ENCODE data around the gene SHISA7. TPM values are rescaled to one million over a fixed set of nuclear protein-coding genes. Genes with fewer than 3 reads are reported as not detected.
A peak's percentile ranks its signal among the peaks of the same experiment; 100 is the strongest.

SHISA7 gene
- total RNA-seq, 1 donor from 2014 or later = 0.25 TPM

DNA sequence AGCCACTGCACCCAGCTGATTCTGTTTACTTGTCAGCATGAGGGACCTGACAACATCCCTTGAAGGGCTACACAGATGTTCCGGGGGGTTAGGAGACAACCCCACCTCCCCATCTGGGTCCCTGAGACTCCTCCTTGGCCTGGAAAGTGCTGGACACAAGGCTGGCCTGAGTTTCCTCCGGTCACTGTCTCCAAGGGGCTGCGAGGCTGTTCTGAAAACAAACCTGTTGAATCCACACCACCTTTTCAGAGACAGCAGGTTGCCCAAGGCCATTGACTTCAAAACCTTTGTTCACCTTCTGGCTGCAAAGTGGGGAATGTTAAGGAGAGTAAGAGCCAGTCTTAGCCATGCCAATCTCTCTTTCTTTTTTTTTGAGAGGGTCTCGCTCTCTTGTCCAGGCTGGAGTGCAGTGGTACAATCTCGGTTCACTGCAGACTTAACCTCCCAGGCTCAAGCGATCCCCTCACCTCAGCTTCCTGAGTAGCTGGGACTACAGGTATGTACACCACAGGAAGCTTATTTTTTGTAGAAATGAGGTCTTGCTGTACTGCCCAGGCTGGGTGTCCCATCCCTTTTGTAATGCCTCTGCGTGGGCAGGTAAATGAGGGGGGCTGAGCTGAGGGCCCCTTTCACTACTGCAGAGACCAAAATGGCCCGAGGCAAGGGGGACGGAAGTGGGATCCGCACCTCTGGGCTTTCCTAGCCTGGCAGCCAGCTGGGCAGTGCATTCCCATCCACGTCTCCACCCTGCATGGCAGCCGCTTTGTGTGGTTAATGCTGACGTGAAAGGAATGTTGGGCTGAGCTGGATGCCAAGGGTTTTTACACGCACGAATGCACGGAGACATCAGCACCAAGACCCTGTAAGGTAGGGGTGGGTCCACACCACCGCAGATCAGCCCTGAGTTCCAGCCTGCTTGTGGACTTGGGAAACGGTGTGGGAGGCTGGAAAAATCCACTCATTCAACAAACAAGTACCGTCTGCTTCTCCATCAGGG lies 31.5 kb upstream of the SHISA7 start:
- no peak for DNase-seq (ENCODE audit: extremely low spot score in 2 of 2)
- intact Hi-C loops (cut with DNase I) = no loop called here
- H3K27ac ChIP-seq = peak overlapping the region; percentile 57
- no peaks in the 10 kb centered on the region for H3K36me3 ChIP-seq
- no peak for TF ChIP-seq CTCF (IDR thresholded peaks at IDR 0.05)
- TF ChIP-seq POLR2AphosphoS5 (IDR thresholded peaks at IDR 0.05; ENCODE audit: insufficient read depth in 1 of 2, low read depth in 1 of 2) = no peak
- TF ChIP-seq POLR2A (IDR thresholded peaks at IDR 0.05) = no peak
- H3K27me3 ChIP-seq = no peaks in the 10 kb centered on the region
- no peak overlapping the region for H3K4me3 ChIP-seq
- peaks cover 46% of the 10 kb centered on the region for H3K4me1 ChIP-seq
- no peaks in the 10 kb centered on the region for H3K9me3 ChIP-seq

DNA sequence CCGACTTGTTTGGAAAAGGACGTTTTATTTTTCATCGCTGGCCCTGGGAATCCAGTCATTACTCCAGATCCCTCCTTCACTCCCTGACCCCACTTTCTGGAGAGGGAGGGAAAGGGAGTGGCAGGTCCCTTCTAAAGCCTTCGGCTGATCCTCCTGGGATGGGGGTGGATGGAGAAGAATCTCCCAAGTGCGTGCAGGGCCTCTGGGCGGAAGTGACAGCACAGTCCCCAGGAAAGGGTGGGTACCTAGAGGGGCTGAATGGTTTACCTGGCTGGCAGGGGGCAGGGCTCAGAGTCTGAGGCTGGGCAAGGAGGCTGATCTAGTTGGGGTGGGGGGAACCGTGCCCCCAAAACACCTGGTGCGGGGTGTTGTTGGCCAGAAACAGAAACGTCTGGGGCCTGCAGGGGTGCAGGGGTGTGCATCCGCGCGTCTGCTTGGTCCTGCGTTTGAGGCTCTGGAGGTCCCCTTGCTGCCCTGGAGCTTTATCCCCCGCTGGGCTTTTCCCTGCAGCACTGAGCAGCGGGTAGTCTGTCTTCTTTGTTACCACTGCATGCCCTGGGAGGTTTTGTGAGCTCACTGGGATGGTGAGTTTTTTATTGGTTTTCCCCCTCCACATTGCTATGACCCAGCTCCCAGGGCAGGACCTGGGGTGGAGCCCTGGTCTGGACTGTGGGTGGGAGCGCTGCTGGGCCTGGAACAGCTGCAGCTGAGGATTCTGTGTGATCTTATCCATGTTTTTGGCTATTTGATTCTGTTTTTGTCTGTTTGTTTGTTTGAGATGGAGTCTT lies 30.3 kb upstream of the SHISA7 start:
- no peak for DNase-seq (ENCODE audit: extremely low spot score in 2 of 2)
- Histone ChIP-seq H3K27me3 (no peaks in the 10 kb centered on the region), H3K4me3 (no peak overlapping the region), H3K9me3 (no peaks in the 10 kb centered on the region), H3K36me3 (no peaks in the 10 kb centered on the region), H3K4me1 (peaks cover 46% of the 10 kb centered on the region), H3K27ac (peak overlapping the region; percentile 57)
- intact Hi-C loops (cut with DNase I) = no loop called here
- TF ChIP-seq POLR2A (IDR thresholded peaks at IDR 0.05) (no peak), CTCF (IDR thresholded peaks at IDR 0.05) (no peak), POLR2AphosphoS5 (IDR thresholded peaks at IDR 0.05; ENCODE audit: insufficient read depth in 1 of 2, low read depth in 1 of 2) (no peak)

DNA sequence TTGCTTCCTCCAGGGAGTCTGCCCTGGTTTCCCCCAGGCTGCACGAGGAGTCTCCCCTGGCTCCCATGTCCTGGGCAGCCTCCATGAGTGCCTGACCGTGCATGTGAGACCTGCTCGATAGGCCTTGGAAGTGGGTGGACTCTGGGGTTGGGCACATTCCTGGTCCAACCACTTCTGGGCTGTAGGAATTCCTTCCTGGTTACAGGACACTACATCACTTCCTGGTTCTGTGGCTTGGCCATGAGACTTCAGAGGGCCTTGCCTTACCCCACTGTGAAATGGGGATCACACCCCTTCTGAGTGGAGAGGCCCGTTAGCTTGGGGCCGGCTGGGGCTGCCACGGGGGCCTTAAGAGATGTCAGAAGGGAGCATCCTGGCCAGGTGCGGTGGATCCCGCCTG lies 29.4 kb upstream of the SHISA7 start:
- H3K27ac ChIP-seq = no peak overlapping the region

GRCh38 chr19:55471266-55471665 lies 28.2 kb upstream of the SHISA7 start:
- H3K36me3 ChIP-seq = no peaks in the 10 kb centered on the region
- H3K4me1 ChIP-seq = peaks cover 43% of the 10 kb centered on the region
- H3K27ac ChIP-seq = no peak overlapping the region
- H3K27me3 ChIP-seq = no peaks in the 10 kb centered on the region
- H3K9me3 ChIP-seq = no peaks in the 10 kb centered on the region
- no peak for DNase-seq (ENCODE audit: extremely low spot score in 2 of 2)
- intact Hi-C loops (cut with DNase I) = no loop called here
- no peak for TF ChIP-seq POLR2AphosphoS5 (IDR thresholded peaks at IDR 0.05; ENCODE audit: insufficient read depth in 1 of 2, low read depth in 1 of 2)
- no peak for TF ChIP-seq POLR2A (IDR thresholded peaks at IDR 0.05)
- TF ChIP-seq CTCF (IDR thresholded peaks at IDR 0.05) = no peak
- H3K4me3 ChIP-seq = no peak overlapping the region

More for the DNA sequence above, 29.4 kb upstream of the SHISA7 start:
- TF ChIP-seq POLR2AphosphoS5 (IDR thresholded peaks at IDR 0.05; ENCODE audit: insufficient read depth in 1 of 2, low read depth in 1 of 2) (no peak), CTCF (IDR thresholded peaks at IDR 0.05) (no peak), POLR2A (IDR thresholded peaks at IDR 0.05) (no peak)
- no peak for DNase-seq (ENCODE audit: extremely low spot score in 2 of 2)
- Histone ChIP-seq H3K4me1 (peaks cover 45% of the 10 kb centered on the region), H3K36me3 (no peaks in the 10 kb centered on the region), H3K27me3 (no peaks in the 10 kb centered on the region), H3K9me3 (no peaks in the 10 kb centered on the region), H3K4me3 (no peak overlapping the region)
- intact Hi-C loops (cut with DNase I) = no loop called here
